A549 treated with AZD9567 at 1 μM for 4 hours (cell line): ENCODE results near the gene BANF2. TPM values are rescaled to one million over a fixed set of nuclear protein-coding genes. Genes with fewer than 3 reads are reported as not detected.

Experiments
- total RNA-seq: library from RNA; stranded (reverse); fragments of 200-300 nt; extraction: Qiagen RNA extraction; gene quantifications from 5 replicates; pipeline ENCODE4 v1.2.3, GENCODE V29; 2022; ENCODE audit not compliant: insufficient read depth

The BANF2 gene
- not detected in 5 replicates for total RNA-seq

DNA sequence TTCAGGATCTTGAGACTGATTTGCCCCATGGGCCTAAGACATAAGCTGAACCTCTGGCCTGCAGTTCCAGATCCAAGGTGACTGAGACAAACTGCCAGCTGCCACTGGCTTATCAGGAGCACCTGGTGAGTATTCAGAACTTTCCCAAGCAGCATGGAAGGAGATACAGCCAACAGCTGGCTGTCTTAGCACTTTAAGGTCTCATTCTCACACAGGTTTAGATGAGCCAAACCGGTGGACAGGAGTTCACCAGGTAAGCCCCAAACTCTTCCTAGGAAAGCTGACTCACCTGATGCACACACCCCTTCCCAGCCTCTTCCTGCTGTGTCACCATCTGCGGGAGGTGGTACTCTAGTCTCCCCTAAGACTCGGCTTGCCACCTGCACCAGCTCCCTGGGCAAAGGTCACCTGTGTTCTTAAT is at the start of gene BANF2:
Gene BANF2, plus strand, starts transcription at position 36 of the 421 bp plus-strand sequence. CDS start 25,060 bp downstream, outside the sequence.

DNA sequence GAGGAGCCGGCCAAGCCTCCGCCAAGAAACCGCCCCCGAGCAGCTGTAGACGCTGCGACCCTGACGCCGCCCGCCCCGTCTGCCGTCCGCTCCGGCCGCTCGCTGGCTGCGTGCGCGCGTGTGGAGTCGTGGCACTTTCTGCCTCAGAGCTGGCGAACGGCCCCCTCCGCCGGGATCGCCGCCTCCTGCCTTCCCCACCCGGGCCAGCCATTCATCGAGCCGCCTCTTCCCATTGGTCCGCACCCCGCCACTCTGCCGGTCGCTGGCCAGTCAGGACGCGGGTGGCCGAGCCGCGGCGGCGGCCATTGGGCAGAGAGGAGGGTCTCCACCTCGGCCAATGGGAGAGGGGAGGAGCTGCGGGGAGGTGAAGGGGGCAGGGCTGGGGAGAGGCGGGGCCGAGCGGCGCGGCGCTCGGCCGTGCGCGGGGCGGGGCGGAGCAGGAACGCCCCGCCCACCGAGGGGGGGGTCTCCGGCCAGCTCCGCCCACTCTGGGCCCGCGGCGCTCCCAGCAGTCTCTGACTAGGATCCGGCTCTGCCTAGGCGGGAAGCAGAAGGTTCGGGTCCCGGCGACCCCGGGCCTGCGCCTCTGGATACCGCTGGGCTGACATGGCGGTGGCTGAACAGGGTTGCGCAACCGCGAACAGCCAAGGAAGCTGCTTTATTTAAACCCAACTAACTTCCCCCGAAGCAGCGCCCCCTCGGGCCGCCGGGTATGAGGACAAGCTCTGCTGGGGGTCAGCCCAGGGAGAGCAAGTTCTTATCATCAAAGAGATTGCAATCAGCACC is 17.5 kb upstream of the BANF2 start, which contains the start of gene RRBP1:
Gene RRBP1, minus strand, starts transcription at position 140 of the 786 bp plus-strand sequence. CDS start 21,735 bp downstream, outside the sequence.

Other genes starting within 250 kb of the BANF2 start
- 3.2 to 5.0 TPM (median 4.1 TPM) in 5 replicates for gene BFSP1, start 168.6 kb upstream of the BANF2 start, total RNA-seq
- 634 to 887 TPM (median 685 TPM) in 5 replicates for gene DSTN, start 129.9 kb upstream of the BANF2 start, total RNA-seq
- gene RRBP1, start 17.7 kb upstream of the BANF2 start, total RNA-seq: 97.5 to 146 TPM (median 135 TPM) in 5 replicates